SH-SY5Y (cell line): Measurements from ENCODE around the gene PDLIM1.

Experiments used
- GATA2 ChIP-seq: IDR thresholded peaks from 2 replicates; pipeline ENCODE4 v1.6.1; 2011; ENCODE audit warnings: mild to moderate bottlenecking, low read depth, low read length
- GATA3 ChIP-seq: IDR thresholded peaks from 2 replicates; pipeline ENCODE4 v1.6.1; 2011; ENCODE audit warnings: low read depth, mild to moderate bottlenecking, low read length, moderate library complexity

DNA sequence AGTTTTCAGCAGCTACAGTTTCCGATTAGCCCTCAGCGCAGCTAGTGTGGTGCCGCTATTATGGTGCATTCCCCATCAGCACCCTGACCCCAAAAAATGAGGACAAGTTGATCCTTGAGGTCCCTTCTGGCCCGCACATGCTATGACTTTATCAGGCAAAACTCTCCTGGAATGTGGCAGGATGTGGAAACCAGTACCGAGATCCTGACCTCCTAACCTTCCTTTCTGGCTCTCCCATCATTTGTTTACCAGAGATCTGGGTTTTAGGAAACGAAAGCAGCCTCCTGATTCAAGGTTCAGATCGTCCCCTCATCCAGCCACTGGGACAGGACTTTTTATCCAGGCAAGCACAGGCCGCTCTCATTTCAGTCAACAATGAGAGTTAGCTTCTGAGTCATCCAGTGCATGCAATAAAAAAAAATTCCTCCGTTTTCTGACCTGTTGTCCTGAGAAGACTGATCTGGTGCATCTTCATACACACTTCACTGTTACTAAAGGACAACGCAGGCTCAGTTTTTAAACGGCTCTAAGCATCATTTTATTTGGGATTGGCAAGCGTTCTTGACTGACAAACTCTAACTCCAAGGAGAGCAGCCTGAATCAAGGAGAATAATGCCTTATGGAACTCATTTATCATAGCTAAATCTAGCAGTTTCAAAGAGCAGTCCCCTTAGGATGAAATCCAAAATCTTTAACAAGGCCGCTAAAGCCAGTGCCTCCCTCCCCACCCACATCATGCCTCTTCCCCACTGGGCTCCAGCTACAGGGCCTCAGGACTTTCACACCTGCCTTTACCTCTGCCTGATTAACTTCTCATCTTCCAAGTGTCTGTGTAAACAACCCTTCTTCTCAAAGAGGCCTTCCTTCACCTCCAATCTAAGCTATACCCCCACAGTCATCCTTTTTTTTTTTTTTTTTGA is 17.1 kb downstream of the PDLIM1 start:
- no peak for TF ChIP-seq GATA2
- TF ChIP-seq GATA3 = no peak
